ENCODE data around the gene MED26. TPM values are rescaled to one million over a fixed set of nuclear protein-coding genes. Genes with fewer than 3 reads are reported as not detected.

MED26 gene
- total and polyA plus RNA-seq, 2 of the 8 experiments (the other 6 are each of a cell fraction or from before 2014, with no cell fraction given) = 5.3 to 10.7 TPM

GRCh38 chr19:16620018-16620417 is 8.0 kb downstream of the MED26 start:
- peaks cover 0 to 5% (median 0%) of the 10 kb centered on the region in 4 experiments; a peak in 5 of 8 replicates for H3K36me3 ChIP-seq (ENCODE audit: control insufficient read depth in 2 of 4, insufficient read depth in 4 of 4, low read length in 3 of 4)
- TF ChIP-seq RFX5 (IDR thresholded peaks at IDR 0.05; ENCODE audit: borderline replicate concordance, low read depth, low read length) (no peak), HDAC6 (IDR thresholded peaks at IDR 0.05; ENCODE audit: low read depth, low read length) (no peak), CREB1 (IDR thresholded peaks at IDR 0.05) (no peak), E2F6 (IDR thresholded peaks at IDR 0.05) (no peak), ZNF274 (IDR thresholded peaks at IDR 0.05; ENCODE audit: borderline replicate concordance, extremely low read depth, low read length) (no peak), PHF8 (conservative IDR thresholded peaks at IDR 0.05; ENCODE audit: low read depth, low read length) (no peak), EGR1 (IDR thresholded peaks at IDR 0.05; ENCODE audit: borderline replicate concordance, low read depth, low read length) (no peak), CHD2 (IDR thresholded peaks at IDR 0.05; ENCODE audit: low read length) (no peak), SIN3A (conservative IDR thresholded peaks at IDR 0.05 in 1 of 2, IDR thresholded peaks at IDR 0.05 in 1 of 2; ENCODE audit: low read depth in 1 of 2, low read length in 2 of 2) (no peak), TEAD4 (IDR thresholded peaks at IDR 0.05; ENCODE audit: low read depth, low read length) (no peak), CTCF (IDR thresholded peaks at IDR 0.05; ENCODE audit: control extremely low read depth in 1 of 3, insufficient read depth in 1 of 3, low read depth in 1 of 3, low read length in 3 of 3) (no peak), CEBPB (IDR thresholded peaks at IDR 0.05; ENCODE audit: low read depth, low read length) (no peak)

More at GRCh38 chr19:16620018-16620417, 8.0 kb downstream of the MED26 start:
- no peak overlapping the region; the same call in 1 of the 2 replicates for H2BK5ac ChIP-seq (ENCODE audit: low read depth, low read length)
- H3K18ac ChIP-seq (ENCODE audit: extremely low read depth, low read length) = no peak overlapping the region
- no peak overlapping the region; a peak in 1 of 7 replicates for H3K9ac ChIP-seq (replicated peaks in 1 of 4; ENCODE audit: extremely low read depth in 1 of 4, low read depth in 3 of 4, low read length in 3 of 4)
- H2BK120ac ChIP-seq (replicated peaks; ENCODE audit: low read depth, low read length) = no peak overlapping the region
- no peak overlapping the region for H2BK12ac ChIP-seq (ENCODE audit: low read depth, low read length)
- no peak overlapping the region for H2AK5ac ChIP-seq (ENCODE audit: low read depth, low read length)
- 88% methylated on average over 5 of the region's 5 CpGs; no CpG with 5 or more reads in 1 of the 2 experiments for WGBS, 2 experiments (ENCODE audit: extremely low coverage in 1 of 2, insufficient coverage in 1 of 2, insufficient read length in 1 of 2, insufficient replicate concordance in 2 of 2, low coverage in 1 of 2, low lambda C conversion rate in 2 of 2, missing lambda C conversion rate in 1 of 2)
- H3K9me3 ChIP-seq (ENCODE audit: insufficient read depth in 2 of 2, low read depth in 1 of 2, low read length in 1 of 2) = no peaks in the 10 kb centered on the region
- no peak overlapping the region for H3K4me2 ChIP-seq (ENCODE audit: insufficient read depth in 1 of 2, low read depth in 2 of 2, low read length in 2 of 2)
- H3K56ac ChIP-seq (replicated peaks; ENCODE audit: insufficient read length, low read depth, low read length) = no peak overlapping the region
- no peak overlapping the region for H3K14ac ChIP-seq (ENCODE audit: insufficient read length)
- H3K27me3 ChIP-seq (replicated peaks in 1 of 4; ENCODE audit: control insufficient read depth in 3 of 4, extremely low read depth in 1 of 4, insufficient read depth in 3 of 4, low read length in 3 of 4) = no peaks in the 10 kb centered on the region
- FAIRE-seq = no peak
- H3K23ac ChIP-seq (ENCODE audit: insufficient read length) = no peak overlapping the region
- POLR2A ChIA-PET (ENCODE audit: partially characterized antibody) = no interaction called here
- H3K27ac ChIP-seq (ENCODE audit: low read depth, low read length) = no peak overlapping the region
- no peak overlapping the region; the same call in 1 of the 2 replicates for H4K8ac ChIP-seq (ENCODE audit: extremely low read depth, insufficient read depth, low read length)
- no peak overlapping the region for H2BK15ac ChIP-seq (ENCODE audit: low read length)
- H3K4me1 ChIP-seq (replicated peaks in 1 of 4; ENCODE audit: control insufficient read depth in 3 of 4, insufficient read depth in 4 of 4, low read length in 3 of 4) = peaks cover 0 to 10% (median 3%) of the 10 kb centered on the region in 4 experiments; a peak in 4 of 7 replicates
- no peak overlapping the region for H3K4ac ChIP-seq (replicated peaks; ENCODE audit: insufficient read length, low read depth, low read length)
- H4K5ac ChIP-seq (ENCODE audit: insufficient read length, low read depth, low read length) = no peak overlapping the region
- CTCF ChIA-PET (ENCODE audit: partially characterized antibody) = no interaction called here
- H2AFZ ChIP-seq (ENCODE audit: low read length) = no peak overlapping the region
- H3K4me3 ChIP-seq (ENCODE audit: extremely low read depth in 1 of 4, insufficient read depth in 2 of 4, low read depth in 3 of 4, low read length in 4 of 4) = no peak overlapping the region
- peaks cover 31 to 98% of the 10 kb centered on the region in 2 experiments for H3K79me2 ChIP-seq (ENCODE audit: control insufficient read depth in 1 of 2, insufficient read depth in 2 of 2, low read length in 2 of 2)
- H3K23me2 ChIP-seq (ENCODE audit: low read depth, low read length) = no peaks in the 10 kb centered on the region
- no peak overlapping the region for H4K91ac ChIP-seq (replicated peaks; ENCODE audit: insufficient read length, low read length)
- peaks cover 42 to 71% of the 10 kb centered on the region in 2 experiments for H4K20me1 ChIP-seq (replicated peaks in 1 of 2; ENCODE audit: control insufficient read depth in 1 of 2, insufficient read depth in 2 of 2, low read length in 2 of 2)
- DNase-seq (ENCODE audit: low read depth in 1 of 2, low spot score in 2 of 2) = no peak
- H2BK20ac ChIP-seq (ENCODE audit: low read length) = no peak overlapping the region
- H3K79me1 ChIP-seq (ENCODE audit: low read depth, low read length) = peaks cover 68% of the 10 kb centered on the region

Data from H1 (cell line).